HUES48 (cell line): ENCODE results near the gene CLEC4A.
"Not testable (repeated sequence)": the region's sequence is repeated elsewhere in the genome, so short reads cannot be mapped to it uniquely, and the experiment has no call there.

Source experiments
- H3K27ac ChIP-seq: one replicate; pipeline ENCODE4 v1.7.0; 2013; ENCODE audit warnings: low read depth, low read length, inconsistent platforms
- H3K27me3 ChIP-seq: 2 replicates; pipeline ENCODE4 v1.6.1; 2013; ENCODE audit warnings: mild to moderate bottlenecking, low read length; ENCODE audit not compliant: control insufficient read depth, insufficient read depth
- H3K36me3 ChIP-seq: 2 replicates; pipeline ENCODE4 v1.6.1; 2013; ENCODE audit warnings: low read length; ENCODE audit not compliant: control insufficient read depth, insufficient read depth
- H3K4me1 ChIP-seq: 2 replicates; pipeline ENCODE4 v1.6.1; 2013; ENCODE audit warnings: mild to moderate bottlenecking, low read length; ENCODE audit not compliant: control insufficient read depth, insufficient read depth
- H3K4me3 ChIP-seq: 2 replicates; pipeline ENCODE4 v1.5.1; 2013; ENCODE audit warnings: mild to moderate bottlenecking, low read depth, low read length
- H3K9ac ChIP-seq: 2 replicates; pipeline ENCODE4 v1.6.1; 2013; ENCODE audit warnings: mild to moderate bottlenecking, low read depth, low read length, moderate library complexity
- H3K9me3 ChIP-seq: 2 replicates; pipeline ENCODE4 v1.6.1; 2013; ENCODE audit warnings: low read length; ENCODE audit not compliant: control insufficient read depth, insufficient read depth

CLEC4A gene

DNA sequence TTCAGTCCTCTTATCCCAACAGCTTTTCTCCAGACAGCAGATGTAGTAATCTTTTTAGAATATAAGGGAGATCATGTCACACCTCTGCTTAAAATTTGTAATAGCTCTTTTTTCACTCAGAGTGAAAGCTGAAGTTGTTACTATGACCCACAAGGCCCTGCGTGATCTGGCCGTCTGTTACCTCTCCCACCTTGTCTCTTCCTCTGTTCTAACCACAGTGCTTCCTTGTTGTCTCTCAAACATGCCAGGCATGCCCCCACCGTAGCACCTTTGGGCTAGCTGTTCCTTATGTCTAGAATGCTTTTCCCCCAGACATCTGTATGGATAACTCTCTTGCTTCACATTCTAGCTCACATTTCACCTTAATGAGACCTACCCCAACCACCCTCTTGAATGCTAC is 34.8 kb upstream of the CLEC4A start:
- Histone ChIP-seq H3K9me3 (no peaks in the 10 kb centered on the region), H3K36me3 (peaks cover 41% of the 10 kb centered on the region), H3K27me3 (no peaks in the 10 kb centered on the region), H3K4me3 (no peak overlapping the region), H3K9ac (no peak overlapping the region), H3K27ac (no peak overlapping the region), H3K4me1 (no peaks in the 10 kb centered on the region)

DNA sequence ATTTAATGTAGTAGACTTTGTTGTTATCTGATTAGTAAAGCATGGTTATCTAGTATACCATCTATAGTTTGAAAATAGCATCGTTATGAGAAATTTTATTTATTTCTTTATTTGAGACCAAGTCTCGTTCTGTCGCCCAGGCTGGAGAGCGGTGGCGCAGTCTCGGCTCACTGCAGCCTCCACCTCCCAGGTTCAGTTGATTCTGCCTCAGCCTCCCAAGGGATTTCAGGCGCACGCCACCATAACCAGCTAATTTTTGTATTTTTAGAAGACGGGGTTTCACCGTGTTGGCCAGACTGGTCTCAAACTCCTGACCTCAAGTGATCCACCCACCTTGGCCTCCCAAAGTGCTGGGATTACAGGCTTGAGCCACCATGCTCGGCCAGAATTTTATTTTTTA is 34.1 kb upstream of the CLEC4A start:
- not testable (repeated sequence) for H3K27me3 ChIP-seq, H3K27ac ChIP-seq, H3K4me1 ChIP-seq, H3K9me3 ChIP-seq, H3K9ac ChIP-seq, H3K4me3 ChIP-seq
- peaks cover 48% of the 10 kb centered on the region for H3K36me3 ChIP-seq

DNA sequence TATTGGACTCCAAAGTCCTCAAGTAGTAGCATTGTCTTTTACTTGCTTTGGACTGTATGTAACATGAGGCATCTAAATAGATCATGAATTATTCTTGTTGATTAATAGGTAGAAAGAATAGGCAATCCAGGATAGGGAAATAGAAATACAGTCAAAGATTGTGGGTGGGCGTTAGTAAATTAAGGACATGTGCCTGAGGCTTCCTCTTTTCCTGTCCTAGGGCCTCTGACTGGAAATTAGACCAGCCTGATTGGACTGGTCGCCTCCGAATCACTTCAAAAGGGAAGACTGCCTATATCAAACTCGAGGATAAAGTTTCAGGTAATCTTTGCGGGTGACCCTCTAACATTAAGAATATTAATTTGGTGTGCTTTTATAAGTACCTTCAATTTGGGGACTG is 33.7 kb upstream of the CLEC4A start:
- no peaks in the 10 kb centered on the region for H3K27me3 ChIP-seq
- no peaks in the 10 kb centered on the region for H3K9me3 ChIP-seq
- H3K27ac ChIP-seq, result no peak overlapping the region
- H3K9ac ChIP-seq, result no peak overlapping the region
- no peak overlapping the region for H3K4me3 ChIP-seq
- peaks cover 53% of the 10 kb centered on the region for H3K36me3 ChIP-seq
- H3K4me1 ChIP-seq, result no peaks in the 10 kb centered on the region

DNA sequence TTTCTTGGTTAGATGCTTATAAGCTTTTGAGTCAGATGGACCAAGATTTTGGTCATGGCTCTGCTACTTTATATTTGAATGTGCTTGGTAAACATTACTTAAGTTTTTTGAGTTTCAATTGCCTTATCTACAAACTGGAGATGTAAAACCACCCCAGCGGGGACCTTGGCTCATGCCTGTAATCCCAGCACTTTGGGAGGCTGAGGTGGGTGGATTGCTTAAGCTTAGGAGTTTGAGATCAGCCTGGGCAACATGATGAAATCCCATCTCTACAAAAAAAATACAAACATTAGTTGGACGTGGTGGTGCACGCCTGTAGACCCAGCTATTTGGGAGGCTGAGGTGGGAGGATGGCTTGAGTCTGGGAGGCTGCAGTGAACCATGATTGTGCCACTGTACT is 30.1 kb upstream of the CLEC4A start:
- H3K27ac ChIP-seq, result no peak overlapping the region
- H3K9ac ChIP-seq, result no peak overlapping the region
- H3K4me3 ChIP-seq, result no peak overlapping the region
- H3K9me3 ChIP-seq, result no peaks in the 10 kb centered on the region
- peaks cover 79% of the 10 kb centered on the region for H3K36me3 ChIP-seq
- H3K27me3 ChIP-seq, result no peaks in the 10 kb centered on the region
- H3K4me1 ChIP-seq, result no peaks in the 10 kb centered on the region

DNA sequence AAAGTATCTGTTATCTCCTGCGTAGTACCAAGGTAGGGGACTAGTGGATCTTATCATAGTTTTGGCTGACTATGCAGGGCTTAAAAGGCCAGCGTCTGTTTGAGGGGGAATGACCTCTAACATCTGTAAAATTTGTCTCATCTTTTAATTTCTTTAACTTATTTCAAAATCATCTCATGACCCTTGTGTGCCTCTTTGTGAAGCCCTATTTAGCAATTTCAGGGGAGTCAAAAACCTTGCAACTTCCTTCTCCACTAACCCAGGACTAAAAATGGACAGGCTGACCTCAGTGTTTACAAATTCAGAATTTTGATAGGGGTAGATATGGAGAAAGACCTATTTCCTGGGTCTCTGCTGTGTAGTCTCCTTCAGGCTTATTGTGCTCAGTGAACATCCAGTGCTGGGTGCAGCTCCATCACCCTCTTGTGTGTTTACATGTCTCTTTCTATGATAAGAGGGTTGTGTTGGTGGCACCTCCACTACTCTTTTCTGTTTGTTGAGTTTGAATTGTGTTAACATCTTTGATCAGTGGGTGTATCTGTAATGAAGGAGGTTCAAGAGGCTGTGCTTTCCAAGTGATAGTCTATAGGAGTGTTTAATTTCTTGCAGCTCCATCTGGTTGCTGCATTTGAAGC is 27.0 kb upstream of the CLEC4A start:
- peaks cover 59% of the 10 kb centered on the region for H3K36me3 ChIP-seq
- H3K9ac ChIP-seq, result no peak overlapping the region
- no peak overlapping the region for H3K4me3 ChIP-seq
- no peaks in the 10 kb centered on the region for H3K4me1 ChIP-seq
- H3K9me3 ChIP-seq, result no peaks in the 10 kb centered on the region
- no peak overlapping the region for H3K27ac ChIP-seq
- no peaks in the 10 kb centered on the region for H3K27me3 ChIP-seq

DNA sequence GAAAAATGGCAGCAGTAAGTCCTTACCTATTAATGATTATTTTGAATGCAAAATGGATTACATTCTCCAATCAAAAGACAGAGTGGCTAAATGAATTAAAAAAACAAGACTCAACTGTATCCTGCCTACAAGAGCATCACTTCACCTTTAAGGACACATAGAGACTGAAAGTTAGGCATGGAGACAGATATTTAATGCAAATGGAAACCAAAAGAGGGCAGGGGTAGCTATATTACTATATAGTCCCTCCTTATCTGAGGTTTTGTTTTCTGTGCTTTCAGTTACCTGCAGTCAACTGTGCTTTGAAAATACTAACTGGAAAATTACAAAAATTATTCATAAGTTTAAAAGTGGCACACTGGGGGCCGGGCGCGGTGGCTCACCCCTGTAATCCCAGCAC is 24.2 kb upstream of the CLEC4A start:
- H3K27me3 ChIP-seq, result no peaks in the 10 kb centered on the region
- no peak overlapping the region for H3K27ac ChIP-seq
- H3K36me3 ChIP-seq, result peaks cover 31% of the 10 kb centered on the region
- no peak overlapping the region for H3K4me3 ChIP-seq
- no peaks in the 10 kb centered on the region for H3K4me1 ChIP-seq
- H3K9me3 ChIP-seq, result no peaks in the 10 kb centered on the region
- H3K9ac ChIP-seq, result no peak overlapping the region

DNA sequence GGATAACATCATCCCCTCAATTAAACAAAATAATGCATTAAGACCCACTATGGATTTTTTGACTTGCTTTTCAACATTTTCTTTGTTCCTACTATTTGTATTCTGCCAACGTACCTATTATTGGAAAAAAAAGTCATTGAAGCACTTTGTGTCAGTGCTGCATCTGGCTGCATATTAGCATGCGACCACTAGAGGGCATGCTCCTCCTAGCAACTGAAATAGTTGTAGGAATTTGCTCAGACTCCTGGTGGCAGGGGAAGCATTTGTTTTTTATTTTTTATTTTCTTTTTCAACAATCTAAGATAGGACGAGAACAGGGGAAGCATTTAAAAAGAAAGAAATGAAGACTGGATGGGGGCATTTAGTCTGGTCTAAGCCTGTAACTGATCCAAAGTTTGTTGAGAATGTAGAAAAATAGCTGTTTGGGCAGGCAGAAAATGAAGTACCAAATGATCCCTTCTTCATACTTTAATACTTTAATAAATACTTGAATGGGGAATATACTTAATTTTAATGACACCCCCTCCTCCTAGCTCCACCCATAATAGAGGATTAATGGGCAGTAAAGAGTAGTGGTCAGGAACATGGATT is 14.5 kb upstream of the CLEC4A start:
- no peaks in the 10 kb centered on the region for H3K4me1 ChIP-seq
- no peak overlapping the region for H3K27ac ChIP-seq
- no peaks in the 10 kb centered on the region for H3K36me3 ChIP-seq
- H3K4me3 ChIP-seq, result no peak overlapping the region
- no peaks in the 10 kb centered on the region for H3K9me3 ChIP-seq
- no peak overlapping the region for H3K9ac ChIP-seq
- no peaks in the 10 kb centered on the region for H3K27me3 ChIP-seq

DNA sequence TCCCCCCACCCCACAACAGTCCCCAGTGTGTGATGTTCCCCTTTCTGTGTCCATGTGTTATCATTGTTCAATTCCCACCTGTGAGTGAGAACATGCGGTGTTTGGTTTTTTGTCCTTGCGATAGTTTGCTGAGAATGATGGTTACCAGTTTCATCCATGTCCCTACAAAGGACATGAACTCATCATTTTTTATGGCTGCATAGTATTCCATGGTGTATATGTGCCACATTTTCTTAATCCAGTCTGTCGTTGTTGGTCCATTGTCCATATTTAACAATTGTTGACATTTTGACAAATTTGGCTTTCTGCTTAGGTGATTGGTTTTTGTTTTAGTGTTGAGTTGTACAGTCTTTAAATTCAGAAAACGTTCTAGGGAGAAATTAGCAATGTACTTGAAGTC is 10.3 kb upstream of the CLEC4A start:
- not testable (repeated sequence) for H3K27me3 ChIP-seq, H3K4me3 ChIP-seq, H3K9me3 ChIP-seq

DNA sequence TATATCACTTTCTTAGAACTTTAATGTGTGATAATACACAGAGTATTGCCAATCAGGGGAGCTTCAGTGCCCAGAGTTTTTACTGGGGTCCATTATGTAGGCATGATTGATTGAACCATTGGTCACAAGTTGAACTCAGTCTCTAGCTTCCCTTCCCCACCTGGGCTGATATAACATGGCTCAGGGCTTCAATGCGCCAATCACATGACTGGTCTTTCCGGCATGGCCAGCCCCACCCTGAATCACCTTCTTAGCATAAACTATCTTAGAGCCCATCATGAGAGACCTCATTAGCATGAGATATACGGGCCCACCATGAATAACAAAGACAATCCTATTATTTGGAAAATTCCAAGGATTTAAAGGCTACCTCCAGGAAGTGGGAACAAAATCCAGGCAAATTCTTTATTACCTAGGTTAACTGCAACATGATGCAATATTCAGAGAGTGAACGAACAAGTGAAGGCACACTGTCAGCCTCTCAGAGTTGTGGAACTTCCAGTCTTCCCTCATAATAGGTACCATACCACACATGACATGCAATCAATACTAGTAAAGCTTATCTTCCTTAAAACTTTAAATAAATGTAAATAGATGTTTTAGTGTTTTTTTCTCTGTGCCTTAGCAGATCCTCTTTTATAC is 3.2 kb upstream of the CLEC4A start:
- Histone ChIP-seq H3K9me3 (no peaks in the 10 kb centered on the region), H3K4me1 (peaks cover 5% of the 10 kb centered on the region; the same call in 1 of the 2 replicates), H3K9ac (no peak overlapping the region), H3K36me3 (no peaks in the 10 kb centered on the region), H3K27me3 (no peaks in the 10 kb centered on the region), H3K27ac (no peak overlapping the region), H3K4me3 (no peak overlapping the region)

More for the DNA sequence above, 10.3 kb upstream of the CLEC4A start:
- not testable (repeated sequence) for H3K9ac ChIP-seq, H3K27ac ChIP-seq, H3K4me1 ChIP-seq, H3K36me3 ChIP-seq

DNA sequence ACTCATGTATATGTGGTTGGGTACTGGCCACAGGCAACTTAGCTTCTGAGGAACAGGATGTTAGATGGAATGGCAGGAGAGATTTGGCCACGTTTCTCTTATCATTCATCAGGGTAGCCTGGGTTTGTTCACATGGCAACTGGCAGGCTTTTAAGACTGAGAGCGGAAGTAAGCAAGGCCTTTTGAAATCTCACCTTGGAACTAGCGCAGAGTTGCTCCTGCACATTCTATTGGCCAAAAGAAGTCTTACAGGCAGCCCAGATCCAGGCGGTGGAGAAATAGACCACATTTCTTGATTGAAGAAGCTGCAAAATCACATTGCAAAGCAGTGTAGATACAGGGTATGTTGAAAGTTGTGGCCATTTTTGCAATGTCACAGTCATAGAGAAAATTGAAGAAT is 3.7 kb downstream of the CLEC4A start:
- no peak overlapping the region for H3K4me3 ChIP-seq
- no peak overlapping the region for H3K27ac ChIP-seq
- no peak overlapping the region for H3K9ac ChIP-seq
- H3K36me3 ChIP-seq, result no peaks in the 10 kb centered on the region
- no peaks in the 10 kb centered on the region for H3K4me1 ChIP-seq
- no peaks in the 10 kb centered on the region for H3K9me3 ChIP-seq
- no peaks in the 10 kb centered on the region for H3K27me3 ChIP-seq

DNA sequence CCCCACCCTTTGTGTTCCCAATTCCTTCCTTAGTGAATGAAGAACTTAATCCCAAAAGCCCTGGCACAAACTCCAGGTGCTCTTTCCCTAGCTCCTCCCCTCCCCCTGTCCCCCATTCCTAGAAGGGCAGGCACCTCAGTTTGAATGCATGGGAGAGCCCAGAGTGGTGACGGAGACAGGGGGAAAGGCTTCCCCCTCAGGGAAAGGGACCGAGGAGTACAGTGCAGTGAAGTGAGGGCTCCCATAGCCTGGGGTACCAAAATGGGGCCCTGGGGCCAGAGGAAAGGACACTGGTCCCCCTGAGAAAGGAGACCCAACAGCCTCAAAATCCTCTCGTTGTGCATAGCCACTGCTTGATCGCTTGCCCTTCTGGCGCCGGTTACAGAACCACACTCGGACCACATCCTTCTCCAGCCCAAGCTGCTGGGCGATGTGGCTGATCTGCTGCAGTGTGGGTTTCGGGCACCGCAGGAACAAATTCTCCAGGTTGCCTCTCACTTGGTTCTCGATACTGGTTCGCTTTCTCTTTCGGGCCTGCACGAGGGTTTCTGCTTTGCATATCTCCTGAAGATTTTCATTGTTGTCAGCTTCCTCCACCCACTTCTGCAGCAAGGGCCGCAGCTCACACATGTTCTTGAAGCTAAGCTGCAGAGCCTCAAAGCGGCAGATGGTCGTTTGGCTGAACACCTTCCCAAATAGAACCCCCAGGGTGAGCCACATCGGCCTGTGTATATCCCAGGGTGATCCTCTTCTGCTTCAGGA is 10.4 kb downstream of the CLEC4A start:
- H3K9me3 ChIP-seq, H3K27ac ChIP-seq, H3K4me1 ChIP-seq, H3K27me3 ChIP-seq, H3K9ac ChIP-seq, H3K4me3 ChIP-seq, H3K36me3 ChIP-seq: not testable (repeated sequence)
